OCI-LY3 (cell line): Measurements from ENCODE around the gene ARID3A.

Experiments used
- CTCF ChIP-seq: fragments of 200-600, 300-600 bp; sonication (generic); IDR thresholded peaks from 2 replicates; pipeline ENCODE4 v1.5.1; 2014; ENCODE audit warnings: antibody characterized with exemption, low read length, low read depth
- EZH2phosphoT487 ChIP-seq: fragments of 200-600 bp; shearing (Covaris generic); IDR thresholded peaks from 2 replicates; pipeline ENCODE4 v1.6.1; 2018; ENCODE audit warnings: antibody characterized with exemption, mixed run types, low read depth

DNA sequence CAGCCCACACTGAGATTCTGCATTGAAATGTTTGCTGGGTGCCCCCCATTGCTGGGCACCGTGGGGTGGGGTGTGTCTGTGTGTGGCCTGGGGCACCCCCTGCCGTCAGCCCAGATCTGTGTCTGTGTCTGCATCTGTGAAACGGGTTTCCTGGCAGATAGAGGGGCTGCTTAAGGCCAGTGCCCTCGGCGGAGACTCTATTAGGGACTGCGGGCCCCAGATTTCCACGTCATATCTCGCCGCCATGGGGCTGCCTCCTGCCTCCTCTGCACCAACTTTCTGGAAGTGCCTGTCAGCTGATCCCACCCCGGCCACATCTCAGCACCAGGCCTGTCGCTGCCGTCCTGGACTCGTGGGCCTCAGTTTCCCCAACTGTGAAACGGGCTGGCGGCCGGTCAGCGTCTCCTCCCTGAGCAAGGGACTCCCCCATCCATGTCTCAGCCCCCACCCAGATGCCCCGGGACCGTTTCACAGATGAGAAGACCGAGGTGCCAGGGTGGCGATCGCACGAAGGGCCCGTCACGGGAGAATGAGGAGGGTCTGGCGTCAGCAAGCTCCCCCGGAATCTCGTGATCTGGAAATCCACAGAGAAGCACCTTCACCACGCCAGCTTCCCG lies 21.4 kb downstream of the ARID3A start:
- TF ChIP-seq CTCF, result peak; percentile 54
- TF ChIP-seq EZH2phosphoT487, result no peak
